Upper lobe of left lung (tissue), 6 donors: ENCODE results near the gene STIM2. TPM values are rescaled to one million over a fixed set of nuclear protein-coding genes. Genes with fewer than 3 reads are reported as not detected.

ENCODE experiments used
- ATAC-seq, 2 donors: fragments of 200-7000 bp; cut with Tn5 transposase; one replicate each; pipeline ENCODE4 v1.9.1; 2022; ENCODE audit warnings: mild to moderate bottlenecking in 2 of 2, moderate library complexity in 2 of 2; ENCODE audit not compliant: low FRiP score in 2 of 2
- DNase-seq, 2 donors: peaks; one replicate each; pipeline ENCODE4 v3.0.0-alpha.2; 2019 to 2020
- H3K27ac ChIP-seq, 4 donors: fragments of 200-600 bp; sonication (generic); one replicate each; pipeline ENCODE4 v1.5.1; 2016 to 2019
- H3K27me3 ChIP-seq, 4 donors: fragments of 200-600 bp; sonication (generic); one replicate each; pipeline ENCODE4 v1.5.1; 2017 to 2019
- H3K36me3 ChIP-seq, 4 donors: fragments of 200-600 bp; sonication (generic); one replicate each; pipeline ENCODE4 v1.5.1; 2016 to 2019
- H3K4me1 ChIP-seq, 4 donors: fragments of 200-600 bp; sonication (generic); one replicate each; pipeline ENCODE4 v1.5.1; 2018 to 2019
- H3K4me3 ChIP-seq, 4 donors: fragments of 200-600 bp; sonication (generic); one replicate each; pipeline ENCODE4 v1.5.1; 2017 to 2019; ENCODE audit warnings: mild to moderate bottlenecking in 2 of 4, moderate library complexity in 1 of 4
- H3K9me3 ChIP-seq, 4 donors: fragments of 200-600 bp; sonication (generic); one replicate each; pipeline ENCODE4 v1.5.1; 2018 to 2019
- EP300 ChIP-seq, 4 donors: sonication (generic); formaldehyde crosslinking; IDR thresholded peaks; one replicate each; pipeline ENCODE4 v1.5.1; 2017; ENCODE audit warnings: antibody characterized with exemption in 4 of 4, control low read depth in 2 of 4
- POLR2A ChIP-seq, 4 donors: fragments of 450-650 bp; IDR thresholded peaks; one replicate each; pipeline ENCODE4 v1.5.1; 2016 to 2017; ENCODE audit warnings: antibody characterized with exemption in 4 of 4, mild to moderate bottlenecking in 2 of 4
- POLR2AphosphoS5 ChIP-seq, 2 donors: sonication (generic); formaldehyde crosslinking; IDR thresholded peaks; one replicate each; pipeline ENCODE4 v1.5.1; 2017; ENCODE audit warnings: antibody characterized with exemption in 2 of 2
- WGBS, 2 donors: methylation state at CpG; one replicate each; pipeline ENCODE4 v1.1.5; 2017 to 2018; 5-methylcytosine and 5-hydroxymethylcytosine counted together
- total RNA-seq, 6 donors: library from RNA; depleted of rRNA in 4 of 6; stranded (reverse); fragments of >200 nt in 4 of 6; gene quantifications; one replicate each; pipeline versions ENCODE4 v1.1.0 to v1.2.1, GENCODE V29; 2016 to 2021
- TF ChIP-seq, protein P1 (sequence below), 6 experiments: fragments of 450-650 bp in 4 of 6; fragments of 200-600 bp in 2 of 6; sonication (generic) in 2 of 6; IDR thresholded peaks; one replicate each; pipeline ENCODE4 v1.5.1; 2016 to 2019; ENCODE audit warnings: antibody characterized with exemption in 6 of 6
- donor health status: DM: no; HTN: no; CAD: no; lungs with moderate emphysema.
- donor health status: DM: no; HTN: yes; CAD: no; lungs with severe emphysema.

The STIM2 gene
- total RNA-seq, 6 donors from 2014 or later: 21.6 to 54.3 (median 37.8) TPM

DNA sequence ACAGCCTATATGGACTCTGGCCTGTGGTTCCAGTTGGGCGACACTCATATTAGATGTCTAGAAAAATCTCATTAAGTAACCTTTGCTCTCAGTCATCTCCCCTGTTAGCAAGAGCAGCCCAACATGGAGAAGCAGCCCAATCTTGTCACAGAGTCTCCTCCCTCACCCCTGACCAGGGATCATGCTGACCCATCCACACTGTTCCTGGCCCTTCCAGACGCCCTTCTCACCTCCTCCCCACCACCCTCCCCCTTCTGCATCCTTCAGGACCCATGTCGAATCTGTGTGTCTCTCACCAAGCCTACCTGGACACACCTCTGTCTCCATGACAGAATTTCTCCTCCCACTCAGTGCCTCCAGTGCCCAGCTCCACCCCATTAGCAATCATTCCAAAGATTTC is 190.1 kb downstream of the STIM2 start:
- DNase-seq (no peak), ATAC-seq (no peak)
- Histone ChIP-seq H3K4me3 (no peak overlapping the region), H3K9me3 (no peaks in the 10 kb centered on the region), H3K36me3 (no peaks in the 10 kb centered on the region), H3K4me1 (peaks cover 0 to 10% (median 6%) of the 10 kb centered on the region in 4 donors), H3K27me3 (no peaks in the 10 kb centered on the region), H3K27ac (no peak overlapping the region)
- TF ChIP-seq POLR2AphosphoS5 (IDR thresholded peaks at IDR 0.05) (no peak), EP300 (IDR thresholded peaks at IDR 0.05) (no peak), POLR2A (IDR thresholded peaks at IDR 0.05) (no peak)
- TF ChIP-seq, protein P1, sequence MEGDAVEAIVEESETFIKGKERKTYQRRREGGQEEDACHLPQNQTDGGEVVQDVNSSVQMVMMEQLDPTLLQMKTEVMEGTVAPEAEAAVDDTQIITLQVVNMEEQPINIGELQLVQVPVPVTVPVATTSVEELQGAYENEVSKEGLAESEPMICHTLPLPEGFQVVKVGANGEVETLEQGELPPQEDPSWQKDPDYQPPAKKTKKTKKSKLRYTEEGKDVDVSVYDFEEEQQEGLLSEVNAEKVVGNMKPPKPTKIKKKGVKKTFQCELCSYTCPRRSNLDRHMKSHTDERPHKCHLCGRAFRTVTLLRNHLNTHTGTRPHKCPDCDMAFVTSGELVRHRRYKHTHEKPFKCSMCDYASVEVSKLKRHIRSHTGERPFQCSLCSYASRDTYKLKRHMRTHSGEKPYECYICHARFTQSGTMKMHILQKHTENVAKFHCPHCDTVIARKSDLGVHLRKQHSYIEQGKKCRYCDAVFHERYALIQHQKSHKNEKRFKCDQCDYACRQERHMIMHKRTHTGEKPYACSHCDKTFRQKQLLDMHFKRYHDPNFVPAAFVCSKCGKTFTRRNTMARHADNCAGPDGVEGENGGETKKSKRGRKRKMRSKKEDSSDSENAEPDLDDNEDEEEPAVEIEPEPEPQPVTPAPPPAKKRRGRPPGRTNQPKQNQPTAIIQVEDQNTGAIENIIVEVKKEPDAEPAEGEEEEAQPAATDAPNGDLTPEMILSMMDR (IDR thresholded peaks at IDR 0.05): no peak
- 66 to 85% methylated on average over 3 of the region's 3 CpGs for WGBS, 2 donors

- TF ChIP-seq POLR2AphosphoS5 (IDR thresholded peaks at IDR 0.05) (no peak), EP300 (IDR thresholded peaks at IDR 0.05) (no peak)
- Histone ChIP-seq H3K4me3 (no peak overlapping the region), H3K36me3 (no peaks in the 10 kb centered on the region), H3K27ac (no peak overlapping the region), H3K27me3 (no peaks in the 10 kb centered on the region), H3K9me3 (no peaks in the 10 kb centered on the region), H3K4me1 (no peaks in the 10 kb centered on the region)
- DNase-seq (no peak), ATAC-seq (no peak)
- 84 to 85% methylated on average over 3 of the region's 3 CpGs for WGBS, 2 donors
Measured at GRCh38 chr4:27055221-27055760, 194.7 kb downstream of the STIM2 start.

DNA sequence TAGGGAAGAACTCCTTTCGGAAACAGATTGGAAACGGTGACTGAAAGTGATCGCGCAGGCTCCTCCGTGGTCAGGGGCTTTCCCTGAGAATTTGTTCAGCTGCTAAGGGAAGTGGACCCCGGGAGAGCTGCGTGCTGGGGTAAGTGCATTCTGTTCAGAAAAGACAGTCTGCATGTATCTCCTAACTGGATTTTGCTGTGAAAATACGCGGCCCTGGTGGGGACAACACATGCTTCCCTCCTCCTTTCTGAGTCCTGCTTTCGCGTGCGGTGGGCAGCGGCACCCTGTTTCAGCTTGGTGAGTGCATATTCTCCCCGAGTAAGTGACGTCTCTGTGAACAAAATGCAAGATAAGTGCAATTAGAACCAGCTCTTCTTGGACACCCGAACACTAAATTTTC is 195.6 kb downstream of the STIM2 start:
- 87 to 88% methylated on average over 16 of the region's 16 CpGs for WGBS, 2 donors
- no peaks in the 10 kb centered on the region for H3K27me3 ChIP-seq
- TF ChIP-seq EP300 (IDR thresholded peaks at IDR 0.05) (no peak), POLR2A (IDR thresholded peaks at IDR 0.05) (no peak), POLR2AphosphoS5 (IDR thresholded peaks at IDR 0.05) (no peak)
- TF ChIP-seq, protein P1 (IDR thresholded peaks at IDR 0.05): no peak

DNA sequence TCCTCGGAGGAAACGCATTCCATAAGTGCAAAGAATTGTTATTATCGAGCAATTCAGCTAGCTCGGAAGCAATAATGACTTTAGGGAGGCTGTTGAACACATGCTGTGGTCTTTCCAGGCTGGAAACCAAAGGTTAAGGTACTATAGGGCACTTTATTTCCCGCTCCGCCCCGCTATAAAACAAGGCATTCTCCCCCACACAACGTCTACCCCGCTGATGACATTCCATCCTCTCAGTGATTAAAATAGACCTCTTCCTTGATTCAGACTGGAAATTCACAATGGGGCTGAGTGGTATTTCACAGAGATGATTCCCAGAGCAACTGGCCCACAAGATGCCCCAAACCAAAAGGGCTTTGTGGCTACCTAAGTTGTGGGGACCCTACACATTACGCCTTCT is 196.4 kb downstream of the STIM2 start:
- no peak for DNase-seq
- Histone ChIP-seq H3K36me3 (no peaks in the 10 kb centered on the region), H3K4me3 (no peak overlapping the region), H3K4me1 (no peaks in the 10 kb centered on the region), H3K9me3 (no peaks in the 10 kb centered on the region), H3K27ac (no peak overlapping the region), H3K27me3 (no peaks in the 10 kb centered on the region)
- ATAC-seq: no peak
- 89% methylated on average over 10 of the region's 10 CpGs for WGBS, 2 donors
- no peak for TF ChIP-seq EP300 (IDR thresholded peaks at IDR 0.05)
- TF ChIP-seq POLR2AphosphoS5 (IDR thresholded peaks at IDR 0.05): no peak
- TF ChIP-seq, protein P1 (IDR thresholded peaks at IDR 0.05): no peak
- TF ChIP-seq POLR2A (IDR thresholded peaks at IDR 0.05): no peak

More for the DNA sequence above, 195.6 kb downstream of the STIM2 start:
- Histone ChIP-seq H3K27ac (no peak overlapping the region), H3K4me1 (no peaks in the 10 kb centered on the region), H3K9me3 (no peaks in the 10 kb centered on the region), H3K4me3 (no peak overlapping the region), H3K36me3 (no peaks in the 10 kb centered on the region)
- no peak for ATAC-seq
- DNase-seq: peak in 1 of 2 donors; percentile 28

DNA sequence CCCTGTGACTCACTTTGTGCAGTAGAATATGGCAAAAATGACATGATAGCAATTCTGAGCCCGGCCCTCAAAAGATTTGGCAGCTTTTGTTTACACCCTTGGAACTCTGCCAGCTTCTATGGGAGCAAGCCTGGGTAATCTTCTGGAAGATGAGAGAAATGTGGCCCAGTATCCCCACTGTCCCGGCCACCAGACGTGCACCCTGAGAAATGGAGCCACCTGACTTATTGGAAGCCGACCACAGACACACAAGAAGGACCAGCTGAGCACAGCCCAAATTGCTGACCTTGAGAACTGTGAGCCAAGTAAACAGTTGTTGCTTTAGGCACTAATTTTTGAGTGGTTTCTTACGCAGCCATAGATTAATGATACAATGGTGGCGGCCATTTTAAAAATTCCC is 197.0 kb downstream of the STIM2 start:
- Histone ChIP-seq H3K27me3 (no peaks in the 10 kb centered on the region), H3K36me3 (no peaks in the 10 kb centered on the region), H3K9me3 (no peaks in the 10 kb centered on the region), H3K4me1 (no peaks in the 10 kb centered on the region), H3K27ac (no peak overlapping the region), H3K4me3 (no peak overlapping the region)
- WGBS, 2 donors: 84 to 93% methylated on average over 6 of the region's 6 CpGs
- no peak for TF ChIP-seq POLR2A (IDR thresholded peaks at IDR 0.05)
- TF ChIP-seq POLR2AphosphoS5 (IDR thresholded peaks at IDR 0.05): no peak
- TF ChIP-seq, protein P1 (IDR thresholded peaks at IDR 0.05): no peak
- no peak for TF ChIP-seq EP300 (IDR thresholded peaks at IDR 0.05)
- DNase-seq (no peak), ATAC-seq (no peak)
